GM23338 (cell line): ENCODE measurements around the gene SMG6. TPM values are rescaled to one million over a fixed set of nuclear protein-coding genes. Genes with fewer than 3 reads are reported as not detected.

Experiments
- ATAC-seq: fragments of 200-7000 bp; cut with Tn5 transposase; 3 replicates; pipeline ENCODE4 v1.9.1; 2020
- DNase-seq: peaks from one replicate; pipeline ENCODE4 v3.0.0-alpha.2; 2015; ENCODE audit warnings: low spot score
- H2AFZ ChIP-seq: fragments of 200-600 bp; sonication (generic); 2 replicates; pipeline ENCODE4 v1.8.0; 2016; ENCODE audit warnings: antibody characterized with exemption, mild to moderate bottlenecking, moderate library complexity
- H3F3A ChIP-seq: fragments of 200-600 bp; sonication (generic); replicated peaks from 2 replicates; pipeline ENCODE4 v1.8.0; 2017; ENCODE audit warnings: antibody characterized with exemption, mixed run types, low read depth
- H3K27ac ChIP-seq: fragments of 200-600 bp; sonication (generic); 2 replicates; pipeline ENCODE4 v1.6.1; 2016; ENCODE audit warnings: low read depth
- H3K27me3 ChIP-seq: fragments of 200-600 bp; sonication (generic); 2 replicates; pipeline ENCODE4 v1.8.0; 2016; ENCODE audit warnings: mild to moderate bottlenecking, mixed run types, moderate library complexity; ENCODE audit not compliant: insufficient read depth
- H3K36me3 ChIP-seq: fragments of 200-600 bp; sonication (generic); 2 replicates; pipeline ENCODE4 v1.8.0; 2016; ENCODE audit warnings: mild to moderate bottlenecking; ENCODE audit not compliant: insufficient read depth
- H3K4me1 ChIP-seq: fragments of 200-600 bp; sonication (generic); 2 replicates; pipeline ENCODE4 v1.8.0; 2016; ENCODE audit warnings: mild to moderate bottlenecking, moderate library complexity; ENCODE audit not compliant: insufficient read depth
- H3K4me2 ChIP-seq: fragments of 200-600 bp; sonication (generic); 2 replicates; pipeline ENCODE4 v1.7.1; 2017; ENCODE audit warnings: mixed run types
- H3K4me3 ChIP-seq: fragments of 200-600 bp; sonication (generic); 2 replicates; pipeline ENCODE4 v1.6.1; 2016; ENCODE audit warnings: mixed run types
- H3K79me2 ChIP-seq: fragments of 200-600 bp; sonication (generic); replicated peaks from 2 replicates; pipeline ENCODE4 v1.8.0; 2017; ENCODE audit warnings: mild to moderate bottlenecking; ENCODE audit not compliant: insufficient read depth
- H3K9me2 ChIP-seq: fragments of 200-600 bp; sonication (generic); 2 replicates; pipeline ENCODE4 v1.8.0; 2017; ENCODE audit not compliant: insufficient read depth
- H4K20me1 ChIP-seq: fragments of 200-600 bp; sonication (generic); replicated peaks from 2 replicates; pipeline ENCODE4 v1.8.0; 2017; ENCODE audit warnings: mild to moderate bottlenecking; ENCODE audit not compliant: insufficient read depth
- H3K27ac Mint-ChIP-seq: 2 replicates; pipeline ENCODE4 v1.8.0; 2020; ENCODE audit warnings: inconsistent platforms, mild to moderate bottlenecking, moderate library complexity, mixed read lengths
- H3K27me3 Mint-ChIP-seq: 3 replicates; pipeline ENCODE4 v1.8.0; 2022; ENCODE audit warnings: low read depth, mild to moderate bottlenecking, moderate library complexity, mixed read lengths, inconsistent platforms; ENCODE audit not compliant: insufficient read depth, poor library complexity
- H3K36me3 Mint-ChIP-seq: 3 replicates; pipeline ENCODE4 v1.8.0; 2021; ENCODE audit warnings: low read depth, mild to moderate bottlenecking, inconsistent platforms, moderate library complexity, mixed read lengths
- H3K4me1 Mint-ChIP-seq: 3 replicates; pipeline ENCODE4 v1.8.0; 2020; ENCODE audit warnings: mild to moderate bottlenecking, inconsistent platforms, mixed read lengths
- H3K4me3 Mint-ChIP-seq: 3 replicates; pipeline ENCODE4 v1.8.0; 2021; ENCODE audit warnings: moderate library complexity, mild to moderate bottlenecking, inconsistent platforms, mixed read lengths
- H3K9me3 Mint-ChIP-seq: 3 replicates; pipeline ENCODE4 v1.8.0; 2020; ENCODE audit warnings: moderate library complexity, mild to moderate bottlenecking, inconsistent platforms, mixed read lengths
- CREB1 ChIP-seq: fragments of 250-450 bp; sonication (Bioruptor Pico); IDR thresholded peaks from 2 replicates; pipeline ENCODE4 v1.5.0; 2020; ENCODE audit warnings: low read depth, mild to moderate bottlenecking, moderate library complexity
- CTCF ChIP-seq, 2 experiments: fragments of 200-600 bp in 1 of 2; sonication (generic) in 1 of 2; conservative IDR thresholded peaks; 2 replicates each; pipeline versions ENCODE4 v1.5.1 to v1.6.1; 2016 to 2017; ENCODE audit warnings: antibody characterized with exemption in 2 of 2, low read depth in 2 of 2, mild to moderate bottlenecking in 2 of 2, moderate library complexity in 1 of 2
- ETS1 ChIP-seq: IDR thresholded peaks from 2 replicates; pipeline ENCODE4 v1.6.1; 2016; ENCODE audit warnings: antibody characterized with exemption
- EZH2 ChIP-seq: fragments of 200-600 bp; sonication (generic); IDR thresholded peaks from one replicate; pipeline ENCODE4 v1.8.0; 2017; ENCODE audit warnings: antibody characterized with exemption, mild to moderate bottlenecking, low read depth; ENCODE audit not compliant: unreplicated experiment
- EZH2phosphoT487 ChIP-seq: fragments of 200-600 bp; sonication (generic); IDR thresholded peaks from one replicate; pipeline ENCODE4 v1.8.1; 2018; ENCODE audit warnings: antibody characterized with exemption; ENCODE audit not compliant: unreplicated experiment
- JUNB ChIP-seq: IDR thresholded peaks from one replicate; pipeline ENCODE4 v1.6.1; 2016; ENCODE audit warnings: antibody characterized with exemption; ENCODE audit not compliant: unreplicated experiment
- NANOG ChIP-seq: IDR thresholded peaks from 2 replicates; pipeline ENCODE4 v1.6.1; 2016; ENCODE audit warnings: antibody characterized with exemption, borderline replicate concordance
- REST ChIP-seq: IDR thresholded peaks from one replicate; pipeline ENCODE4 v1.6.1; 2018; ENCODE audit warnings: antibody characterized with exemption; ENCODE audit not compliant: unreplicated experiment
- STAT1 ChIP-seq: IDR thresholded peaks from one replicate; pipeline ENCODE4 v1.6.1; 2016; ENCODE audit warnings: antibody characterized with exemption; ENCODE audit not compliant: unreplicated experiment
- ZNF462 ChIP-seq: fragments of 250-450 bp; sonication (Bioruptor Pico); IDR thresholded peaks from 2 replicates; pipeline ENCODE4 v1.5.0; 2020; ENCODE audit warnings: mild to moderate bottlenecking, moderate library complexity
- polyA plus RNA-seq: library from polyadenylated mRNA; unstranded; fragments of >200 nt; fragmentation: Nextera tagmentation; extraction: Ambion mirVana; gene quantifications from 2 replicates; pipeline ENCODE4 v1.2.1, GENCODE V29; 2016
- total RNA-seq: library from RNA; depleted of rRNA; stranded (reverse); fragments of >200 nt; shearing (Covaris generic); gene quantifications from 2 replicates; pipeline ENCODE4 v1.2.3, GENCODE V29; 2014

Gene SMG6
- total and polyA plus RNA-seq, 2 experiments from 2014 or later = 10.4 to 43.1 TPM

- H3K4me3 ChIP-seq = no peak overlapping the region
- no peaks in the 10 kb centered on the region for H3K36me3 ChIP-seq
- H3K27ac ChIP-seq = no peak overlapping the region
- Mint-ChIP-seq H3K4me3 (no peak overlapping the region), H3K36me3 (peaks cover 13% of the 10 kb centered on the region; the same call in 2 of the 3 replicates), H3K27ac (no peak overlapping the region), H3K4me1 (peaks cover 19% of the 10 kb centered on the region), H3K9me3 (no peaks in the 10 kb centered on the region), H3K27me3 (peaks cover 10% of the 10 kb centered on the region)
- 0 out of 2 replicates have a peak, but pooled peaks cover 10% of the 10 kb centered on the region for H3K79me2 ChIP-seq
- H4K20me1 ChIP-seq = no peaks in the 10 kb centered on the region; the same call in 1 of the 2 replicates
- TF ChIP-seq CTCF (conservative IDR thresholded peaks at IDR 0.05; ENCODE audit: low read depth in 2 of 2) = no peak
- TF ChIP-seq ZNF462 (CRISPR knock-in tag) = no peak
- TF ChIP-seq STAT1 = no peak
- no peak for TF ChIP-seq CREB1
- no peak for TF ChIP-seq ETS1
- TF ChIP-seq EZH2 = no peak
- no peak for TF ChIP-seq NANOG
- TF ChIP-seq EZH2phosphoT487 = no peak
- TF ChIP-seq JUNB = no peak
- no peak for TF ChIP-seq REST
- DNase-seq = no peak
- peaks cover 9% of the 10 kb centered on the region for H3F3A ChIP-seq
- no peak for ATAC-seq
- H3K9me2 ChIP-seq = no peaks in the 10 kb centered on the region
- H3K4me2 ChIP-seq = no peak overlapping the region
- no peak overlapping the region for H2AFZ ChIP-seq
- peaks cover 9% of the 10 kb centered on the region for H3K4me1 ChIP-seq
- H3K27me3 ChIP-seq = no peaks in the 10 kb centered on the region
These were observed 39.8 kb upstream of the SMG6 start for GRCh38 chr17:2343421-2343820.
